Thoracic aorta (tissue), 2 donors: ENCODE data around the gene CNN1. TPM values are rescaled to one million over a fixed set of nuclear protein-coding genes. Genes with fewer than 3 reads are reported as not detected.
"Not testable (repeated sequence)": the region's sequence is repeated elsewhere in the genome, so short reads cannot be mapped to it uniquely, and the experiment has no call there.

Experiments used
- ATAC-seq: fragments of 150-250 bp; one replicate; pipeline ENCODE4 v1.8.0; 2017; ENCODE audit warnings: low read depth; ENCODE audit not compliant: insufficient number of reproducible peaks, low FRiP score
- DNase-seq: peaks from one replicate; pipeline ENCODE4 v3.0.0-alpha.2; 2020; ENCODE audit warnings: low spot score
- H3K27ac ChIP-seq, 2 donors: fragments of 200-600 bp; sonication (generic); 1 replicate in 1 of 2; 2 replicates in 1 of 2; pipeline ENCODE4 v1.5.1; 2016; ENCODE audit warnings: mild to moderate bottlenecking in 2 of 2, moderate library complexity in 2 of 2
- H3K27me3 ChIP-seq: fragments of 200-600 bp; sonication (generic); replicated peaks from 2 replicates; pipeline ENCODE4 v1.6.0; 2016; ENCODE audit warnings: mild to moderate bottlenecking; ENCODE audit not compliant: insufficient read depth
- H3K36me3 ChIP-seq: fragments of 200-600 bp; sonication (generic); one replicate; pipeline ENCODE4 v1.5.1; 2016
- H3K4me1 ChIP-seq, 2 donors: fragments of 200-600 bp; sonication (generic); 1 replicate in 1 of 2; 2 replicates in 1 of 2; pipeline versions ENCODE4 v1.5.1 to v1.6.0; 2016; ENCODE audit warnings: low read depth in 2 of 2, mild to moderate bottlenecking in 1 of 2; ENCODE audit not compliant: control insufficient read depth in 1 of 2
- H3K4me3 ChIP-seq: fragments of 200-600 bp; sonication (generic); 2 replicates; pipeline ENCODE4 v1.5.1; 2016; ENCODE audit warnings: mild to moderate bottlenecking
- H3K9me3 ChIP-seq: fragments of 200-600 bp; sonication (generic); 2 replicates; pipeline ENCODE4 v1.5.1; 2016
- CTCF ChIP-seq: fragments of 200-600 bp; sonication (generic); IDR thresholded peaks from one replicate; pipeline ENCODE4 v1.5.1; 2019; ENCODE audit warnings: antibody characterized with exemption
- total RNA-seq, 2 donors: library from RNA; depleted of rRNA; stranded (reverse); fragments of >200 nt; gene quantifications; one replicate each; pipeline versions ENCODE4 v1.1.0 to v1.2.3, GENCODE V29; 2016

CNN1 gene
- total RNA-seq, 2 donors from 2014 or later: 703 to 1,224 TPM

- H3K9me3 ChIP-seq: no peaks in the 10 kb centered on the region
- no peak for ATAC-seq
- H3K27me3 ChIP-seq: no peaks in the 10 kb centered on the region
- no peak for DNase-seq
- no peaks in the 10 kb centered on the region for H3K4me1 ChIP-seq
- no peak overlapping the region for H3K27ac ChIP-seq
- H3K36me3 ChIP-seq: no peaks in the 10 kb centered on the region
- no peak for TF ChIP-seq CTCF
- no peak overlapping the region for H3K4me3 ChIP-seq
These were observed 27.5 kb downstream of the CNN1 start for GRCh38 chr19:11566164-11566563.

DNA sequence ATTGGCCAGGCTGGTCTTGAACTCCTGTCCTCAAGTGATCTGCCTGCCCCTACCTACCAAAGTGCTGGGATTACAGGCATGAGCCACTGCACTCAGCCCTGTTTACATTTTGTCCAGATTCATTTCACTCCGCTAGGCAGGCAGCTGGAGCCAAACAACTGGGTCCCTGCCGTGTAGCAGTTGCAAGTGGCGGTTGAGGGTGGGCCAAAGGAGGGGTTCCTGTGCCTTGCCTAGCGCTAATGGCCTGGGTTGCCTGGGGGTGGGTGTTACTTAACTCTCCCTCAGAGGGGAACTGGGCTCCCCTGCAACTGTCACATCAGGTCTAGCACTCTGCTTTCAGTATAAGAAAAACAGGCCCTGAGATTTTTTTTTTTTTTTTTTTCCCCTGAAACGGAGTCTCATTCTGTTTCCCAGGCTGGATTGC is 31.4 kb downstream of the CNN1 start:
- Histone ChIP-seq H3K4me1 (no peaks in the 10 kb centered on the region), H3K4me3 (no peak overlapping the region), H3K9me3 (no peaks in the 10 kb centered on the region), H3K36me3 (no peaks in the 10 kb centered on the region), H3K27me3 (no peaks in the 10 kb centered on the region), H3K27ac (no peak overlapping the region)
- TF ChIP-seq CTCF: no peak
- ATAC-seq (no peak), DNase-seq (no peak)

- H3K27ac ChIP-seq, H3K4me3 ChIP-seq, ATAC-seq, H3K36me3 ChIP-seq, DNase-seq, H3K4me1 ChIP-seq, H3K27me3 ChIP-seq, H3K9me3 ChIP-seq: not testable (repeated sequence)
These were observed 34.7 kb downstream of the CNN1 start for GRCh38 chr19:11573354-11573753.

DNA sequence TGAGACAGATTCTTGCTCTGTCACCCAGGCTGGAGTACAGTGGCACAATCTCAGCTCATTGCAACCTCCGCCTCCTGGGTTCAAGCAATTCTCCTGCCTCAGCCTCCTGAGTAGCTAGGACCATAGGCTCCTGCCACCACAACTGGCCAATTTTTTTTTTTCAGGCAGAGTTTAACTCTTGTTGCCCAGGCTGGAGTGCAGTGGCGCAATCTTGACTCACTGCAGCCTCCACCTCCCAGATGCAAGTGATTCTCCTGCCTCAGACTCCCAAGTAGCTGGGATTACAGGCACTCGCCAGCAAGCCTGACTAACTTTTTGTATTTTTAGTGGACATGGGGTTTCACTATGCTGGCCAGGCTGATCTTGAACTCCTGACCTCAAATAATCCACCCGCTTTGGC is 35.1 kb downstream of the CNN1 start:
- not testable (repeated sequence) for DNase-seq, H3K9me3 ChIP-seq, H3K36me3 ChIP-seq, H3K27me3 ChIP-seq, H3K4me1 ChIP-seq, H3K4me3 ChIP-seq, H3K27ac ChIP-seq, ATAC-seq

GRCh38 chr19:11574689-11575088 is 36.0 kb downstream of the CNN1 start:
- Histone ChIP-seq H3K4me3 (no peak overlapping the region), H3K27me3 (no peaks in the 10 kb centered on the region), H3K27ac (no peak overlapping the region), H3K4me1 (no peaks in the 10 kb centered on the region), H3K9me3 (no peaks in the 10 kb centered on the region), H3K36me3 (no peaks in the 10 kb centered on the region)
- ATAC-seq (no peak), DNase-seq (no peak)
- TF ChIP-seq CTCF: no peak

DNA sequence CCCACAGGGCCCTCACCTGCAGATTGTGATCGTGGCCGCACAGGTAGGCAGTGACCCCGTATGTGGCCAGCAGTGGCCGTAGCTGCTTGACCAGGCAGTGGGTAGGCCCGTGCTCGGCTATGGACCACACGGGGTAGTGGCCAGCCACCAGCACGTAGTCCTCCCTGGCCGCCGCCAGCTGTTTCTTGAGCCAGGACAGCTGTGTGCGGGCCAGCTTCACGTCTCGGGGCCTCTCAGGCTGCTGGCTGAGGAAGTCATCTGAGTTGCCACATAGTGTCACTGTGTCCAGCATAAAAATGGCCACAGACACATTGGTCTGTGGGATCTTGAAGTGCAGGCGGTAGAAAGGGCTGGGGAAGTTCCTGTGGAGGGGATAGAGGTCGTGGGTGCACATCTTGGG is 37.6 kb downstream of the CNN1 start:
- H3K9me3 ChIP-seq: no peaks in the 10 kb centered on the region
- H3K4me3 ChIP-seq: no peak overlapping the region
- TF ChIP-seq CTCF: no peak
- no peak for ATAC-seq
- H3K36me3 ChIP-seq: no peaks in the 10 kb centered on the region
- H3K4me1 ChIP-seq: no peaks in the 10 kb centered on the region
- no peak for DNase-seq
- H3K27ac ChIP-seq: no peak overlapping the region
- no peaks in the 10 kb centered on the region for H3K27me3 ChIP-seq
